DND-41 (cell line): ENCODE results near the gene TEDC1.

Experiments
- ATAC-seq: fragments of 200-7000 bp; cut with Tn5 transposase; 3 replicates; pipeline ENCODE4 v1.9.1; 2021; ENCODE audit warnings: low read depth; ENCODE audit not compliant: insufficient read depth
- DNase-seq: peaks from one replicate; pipeline ENCODE4 v3.0.0-alpha.2; 2020
- H2AFZ ChIP-seq: 2 replicates; pipeline ENCODE4 v1.6.0; 2012; ENCODE audit warnings: low read depth, low read length
- H3K27ac ChIP-seq: 2 replicates; pipeline ENCODE4 v1.5.1; 2012; ENCODE audit warnings: low read length, inconsistent platforms
- H3K27me3 ChIP-seq: fragments of 200-600 bp; sonication (generic); 2 replicates; pipeline ENCODE4 v1.6.0; 2012; ENCODE audit warnings: low read length, mild to moderate bottlenecking, inconsistent platforms; ENCODE audit not compliant: insufficient read depth, poor library complexity
- H3K36me3 ChIP-seq: 2 replicates; pipeline ENCODE4 v1.5.1; 2012; ENCODE audit warnings: low read length, inconsistent platforms; ENCODE audit not compliant: insufficient read depth
- H3K4me1 ChIP-seq: 2 replicates; pipeline ENCODE4 v1.5.1; 2012; ENCODE audit warnings: mild to moderate bottlenecking, low read length; ENCODE audit not compliant: insufficient read depth
- H3K4me2 ChIP-seq: 2 replicates; pipeline ENCODE4 v1.6.0; 2012; ENCODE audit warnings: mild to moderate bottlenecking, moderate library complexity, low read length, inconsistent platforms; ENCODE audit not compliant: insufficient read depth
- H3K4me3 ChIP-seq, 2 experiments: fragments of 200-600 bp in 1 of 2; shearing (Covaris generic) in 1 of 2; 2 replicates each; pipeline ENCODE4 v1.5.1; 2012 to 2016; ENCODE audit warnings: inconsistent platforms in 2 of 2, low read length in 2 of 2, mild to moderate bottlenecking in 2 of 2, low read depth in 1 of 2, moderate library complexity in 1 of 2
- H3K79me2 ChIP-seq: 2 replicates; pipeline ENCODE4 v1.6.0; 2012; ENCODE audit warnings: low read length, inconsistent platforms; ENCODE audit not compliant: insufficient read depth
- H3K9ac ChIP-seq: 2 replicates; pipeline ENCODE4 v1.6.0; 2012; ENCODE audit warnings: low read depth, mild to moderate bottlenecking, inconsistent platforms, low read length, moderate library complexity
- H3K9me3 ChIP-seq: 2 replicates; pipeline ENCODE4 v1.5.1; 2012; ENCODE audit warnings: low read length, moderate library complexity, mild to moderate bottlenecking, inconsistent platforms; ENCODE audit not compliant: insufficient read depth, severe bottlenecking
- H4K20me1 ChIP-seq: 2 replicates; pipeline ENCODE4 v1.6.0; 2012; ENCODE audit warnings: low read length; ENCODE audit not compliant: insufficient read depth
- EZH2 ChIP-seq: IDR thresholded peaks from 3 replicates; pipeline ENCODE4 v1.6.1; 2012; ENCODE audit warnings: borderline replicate concordance, low read depth, mild to moderate bottlenecking, moderate library complexity, low read length, inconsistent platforms; ENCODE audit not compliant: severe bottlenecking
- TF ChIP-seq, protein P1 (sequence below): IDR thresholded peaks from 2 replicates; pipeline ENCODE4 v1.5.1; 2012; ENCODE audit warnings: borderline replicate concordance, low read length, moderate library complexity, mild to moderate bottlenecking; ENCODE audit not compliant: poor library complexity, severe bottlenecking; ENCODE audit errors: extremely low read depth

Gene TEDC1

DNA sequence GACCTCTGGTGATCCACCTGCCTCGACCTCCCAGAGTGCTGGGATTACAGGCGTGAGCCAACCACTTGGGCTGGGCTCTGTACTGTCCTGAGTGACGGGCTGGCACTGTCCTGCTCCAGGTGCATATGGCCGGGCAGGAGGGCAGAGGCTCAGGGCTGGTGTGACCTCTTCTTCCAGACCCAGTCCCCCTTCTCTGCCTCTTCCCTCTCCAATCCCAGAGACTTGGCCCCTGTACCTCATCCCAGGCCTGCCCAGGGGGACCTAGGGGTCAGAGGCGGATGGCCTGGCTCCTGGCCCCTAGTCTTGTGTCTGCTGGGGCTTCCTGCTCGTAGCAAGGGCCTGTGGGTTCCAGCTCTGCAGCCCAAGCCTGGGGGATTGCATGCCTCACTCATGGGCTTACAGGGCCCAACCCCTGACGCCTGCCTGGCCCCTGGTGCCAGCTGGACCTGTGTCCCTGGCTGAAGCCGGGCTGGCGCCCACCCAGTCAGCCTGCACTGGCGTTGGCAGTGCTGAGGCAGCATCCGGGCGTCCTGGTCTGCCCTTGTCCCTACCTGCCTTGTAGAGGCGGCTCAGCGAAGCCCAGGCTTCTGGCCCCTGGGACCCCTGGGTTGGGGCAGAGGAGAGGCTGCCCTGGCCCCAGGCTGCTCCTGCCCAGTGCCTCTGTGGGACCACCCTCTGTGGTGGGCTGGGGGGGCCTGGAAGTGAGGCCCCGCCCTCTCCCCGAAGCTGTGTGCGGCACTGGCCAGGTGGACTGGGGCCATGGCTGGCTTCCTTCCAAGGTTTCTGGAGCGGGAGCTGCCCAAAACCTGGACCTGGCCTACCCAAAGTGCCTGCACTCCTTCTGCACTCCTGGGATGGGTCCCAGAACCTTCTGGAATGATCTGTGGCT, 4.3 kb downstream of the TEDC1 start:
- peak; percentile 4 for DNase-seq
- peaks cover 52% of the 10 kb centered on the region for H3K36me3 ChIP-seq

DNA sequence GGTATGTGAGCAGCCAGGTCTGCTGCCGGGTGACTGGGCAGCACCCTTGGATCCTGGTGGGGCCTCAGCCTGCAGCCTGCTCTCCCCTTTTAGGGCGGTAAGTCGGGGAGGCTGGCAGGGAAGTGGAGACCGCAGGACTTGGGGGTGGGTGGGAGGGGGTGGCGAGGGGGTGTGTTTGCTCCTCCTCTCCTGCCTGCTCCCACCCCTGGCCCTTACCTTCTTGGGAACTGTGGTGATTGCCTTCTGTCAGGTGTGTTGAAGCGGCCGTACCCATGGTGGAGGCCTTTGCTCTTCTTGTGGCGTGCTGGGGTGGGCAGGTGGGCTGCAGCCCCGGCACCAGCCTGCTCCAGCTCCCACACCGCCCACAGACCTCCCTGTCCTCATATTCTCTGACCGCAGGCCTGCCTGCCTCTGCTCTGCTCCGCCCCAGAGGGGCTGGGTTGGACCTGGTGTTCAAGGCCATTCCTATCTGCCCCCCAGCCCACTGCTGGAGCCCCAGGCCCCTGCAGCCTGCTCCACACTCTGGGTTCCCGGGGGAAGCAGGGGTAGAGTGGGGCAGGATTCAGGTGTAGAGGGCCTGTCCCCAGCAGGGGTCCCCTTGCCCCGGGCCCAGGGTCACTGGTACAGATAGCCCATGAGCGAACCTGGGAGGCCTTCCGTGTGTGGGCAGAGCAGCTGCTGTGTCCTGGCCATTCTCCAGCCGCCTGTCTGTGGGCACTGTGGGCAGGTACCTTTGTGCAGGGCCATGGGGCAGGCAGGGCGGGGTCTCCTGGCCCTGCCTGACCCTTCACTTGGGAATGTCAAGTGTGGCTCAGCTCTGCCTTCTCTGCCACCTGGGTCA, 5.2 kb downstream of the TEDC1 start:
- Histone ChIP-seq H3K79me2 (peaks cover 13% of the 10 kb centered on the region), H3K9ac (no peak overlapping the region), H2AFZ (no peak overlapping the region), H3K4me1 (peaks cover 22% of the 10 kb centered on the region), H3K27me3 (no peaks in the 10 kb centered on the region), H3K36me3 (peaks cover 52% of the 10 kb centered on the region), H3K9me3 (no peaks in the 10 kb centered on the region), H3K27ac (no peak overlapping the region), H3K4me3 (no peak overlapping the region), H3K4me2 (no peak overlapping the region), H4K20me1 (peaks cover 63% of the 10 kb centered on the region)
- DNase-seq (peak; percentile 5), ATAC-seq (no peak)
- no peak for TF ChIP-seq EZH2
- TF ChIP-seq, protein P1, sequence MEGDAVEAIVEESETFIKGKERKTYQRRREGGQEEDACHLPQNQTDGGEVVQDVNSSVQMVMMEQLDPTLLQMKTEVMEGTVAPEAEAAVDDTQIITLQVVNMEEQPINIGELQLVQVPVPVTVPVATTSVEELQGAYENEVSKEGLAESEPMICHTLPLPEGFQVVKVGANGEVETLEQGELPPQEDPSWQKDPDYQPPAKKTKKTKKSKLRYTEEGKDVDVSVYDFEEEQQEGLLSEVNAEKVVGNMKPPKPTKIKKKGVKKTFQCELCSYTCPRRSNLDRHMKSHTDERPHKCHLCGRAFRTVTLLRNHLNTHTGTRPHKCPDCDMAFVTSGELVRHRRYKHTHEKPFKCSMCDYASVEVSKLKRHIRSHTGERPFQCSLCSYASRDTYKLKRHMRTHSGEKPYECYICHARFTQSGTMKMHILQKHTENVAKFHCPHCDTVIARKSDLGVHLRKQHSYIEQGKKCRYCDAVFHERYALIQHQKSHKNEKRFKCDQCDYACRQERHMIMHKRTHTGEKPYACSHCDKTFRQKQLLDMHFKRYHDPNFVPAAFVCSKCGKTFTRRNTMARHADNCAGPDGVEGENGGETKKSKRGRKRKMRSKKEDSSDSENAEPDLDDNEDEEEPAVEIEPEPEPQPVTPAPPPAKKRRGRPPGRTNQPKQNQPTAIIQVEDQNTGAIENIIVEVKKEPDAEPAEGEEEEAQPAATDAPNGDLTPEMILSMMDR, result no peak

More for the DNA sequence above, 4.3 kb downstream of the TEDC1 start:
- Histone ChIP-seq H4K20me1 (peaks cover 58% of the 10 kb centered on the region), H3K79me2 (peaks cover 13% of the 10 kb centered on the region), H3K4me1 (peaks cover 22% of the 10 kb centered on the region), H3K4me3 (no peak overlapping the region), H3K9me3 (no peaks in the 10 kb centered on the region), H3K27me3 (no peaks in the 10 kb centered on the region), H3K27ac (no peak overlapping the region), H2AFZ (no peak overlapping the region), H3K9ac (no peak overlapping the region), H3K4me2 (no peak overlapping the region)
- ATAC-seq, result no peak
- TF ChIP-seq EZH2, result no peak
- TF ChIP-seq, protein P1, result no peak

DNA sequence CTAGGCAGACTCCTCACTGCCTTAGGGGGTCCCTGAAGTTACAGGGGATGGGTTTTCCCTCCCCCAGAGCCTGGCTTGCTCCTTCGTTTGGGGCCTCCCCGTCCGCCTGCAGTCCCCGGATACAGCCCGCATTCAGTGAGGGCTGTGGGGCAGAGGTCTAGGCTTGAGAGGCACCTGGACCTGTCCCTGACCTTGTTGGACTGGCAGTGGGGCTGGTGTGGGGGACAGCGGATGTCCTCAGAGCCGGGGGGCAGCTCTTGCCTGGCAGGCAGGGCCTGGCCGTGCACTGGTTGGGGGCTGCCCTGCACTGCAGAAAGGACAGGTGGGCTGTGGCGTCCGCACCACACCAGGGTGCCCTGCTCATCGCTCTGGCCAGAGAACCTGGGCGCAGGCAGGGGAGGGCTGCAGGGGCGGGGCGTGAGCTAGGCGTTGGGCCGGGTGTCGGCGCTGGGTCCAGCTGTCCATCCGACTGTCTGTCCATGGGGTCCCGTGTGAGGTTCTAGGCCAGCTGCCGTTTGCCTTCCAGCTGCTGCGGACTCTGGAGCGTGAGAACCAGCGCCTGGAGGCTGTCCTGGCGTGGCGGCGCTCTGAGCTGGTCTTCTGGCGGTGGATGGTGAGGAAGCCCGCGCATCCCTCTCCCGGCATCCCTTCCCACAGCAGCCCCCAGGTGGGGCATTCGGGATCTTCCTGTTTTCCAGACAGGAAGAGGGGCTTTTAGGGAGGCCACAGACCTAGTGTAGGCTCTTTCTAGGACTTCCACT, 6.0 kb downstream of the TEDC1 start:
- Histone ChIP-seq H3K4me3 (no peak overlapping the region), H3K4me1 (peaks cover 15% of the 10 kb centered on the region), H3K79me2 (peaks cover 9% of the 10 kb centered on the region), H3K9me3 (no peaks in the 10 kb centered on the region), H3K27ac (no peak overlapping the region), H3K4me2 (no peak overlapping the region), H3K36me3 (peaks cover 48% of the 10 kb centered on the region), H4K20me1 (peaks cover 59% of the 10 kb centered on the region), H2AFZ (no peak overlapping the region), H3K9ac (no peak overlapping the region), H3K27me3 (no peaks in the 10 kb centered on the region)
- ATAC-seq (no peak), DNase-seq (peak; percentile 7)
- TF ChIP-seq EZH2, result no peak
- TF ChIP-seq, protein P1, result no peak
